Measurements from ENCODE around the gene LRRC4B. TPM values are rescaled to one million over a fixed set of nuclear protein-coding genes. Genes with fewer than 3 reads are reported as not detected.

The LRRC4B gene
- total RNA-seq, 1 donor from 2014 or later: 1.0 TPM

DNA sequence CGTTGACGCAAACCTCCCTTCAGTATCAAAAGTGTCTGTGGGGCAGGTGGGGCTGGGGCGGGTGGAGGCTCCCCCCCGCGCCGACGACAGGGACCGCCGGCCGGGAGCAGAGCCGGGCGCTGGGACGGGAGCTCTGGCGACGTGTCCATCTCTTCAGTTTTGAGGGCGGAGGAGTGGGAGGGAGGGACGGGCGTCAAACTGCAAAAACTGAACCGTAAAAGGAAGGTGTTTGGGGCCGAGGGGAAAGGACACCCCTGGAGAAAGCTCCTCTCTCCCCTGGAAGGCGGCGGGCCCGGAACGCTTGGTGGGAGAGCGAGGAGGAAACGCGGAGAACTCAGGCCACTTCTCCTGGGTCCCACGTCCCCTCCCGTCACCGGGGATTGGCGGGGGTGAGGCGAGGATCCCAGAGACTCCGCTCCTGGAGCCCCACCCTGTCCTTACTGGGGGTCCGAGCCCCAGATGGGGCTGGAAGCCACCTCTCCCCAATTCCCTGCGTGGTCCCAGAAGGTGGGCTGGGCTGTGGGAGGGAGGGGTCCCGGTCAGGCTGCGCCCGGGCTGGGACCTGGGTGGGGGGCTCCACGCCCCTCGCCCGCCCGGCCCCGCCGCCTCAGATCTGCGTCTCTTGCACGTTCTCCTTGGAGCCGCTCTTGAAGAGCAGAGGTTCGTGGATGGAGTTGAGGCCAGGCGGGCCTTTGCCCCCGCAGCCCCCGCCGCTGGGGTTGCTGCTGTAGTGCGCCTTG, 51.1 kb downstream of the LRRC4B start:
- no peak for DNase-seq (ENCODE audit: low spot score, unreplicated experiment)
- no peak overlapping the region for H3K4me3 Mint-ChIP-seq (ENCODE audit: low read depth)
- no peaks in the 10 kb centered on the region for H3K4me1 Mint-ChIP-seq (ENCODE audit: low read depth)
- no peaks in the 10 kb centered on the region for H3K27me3 Mint-ChIP-seq
- no peaks in the 10 kb centered on the region for H3K9me3 Mint-ChIP-seq (ENCODE audit: low read depth)
- TF ChIP-seq, protein P1, sequence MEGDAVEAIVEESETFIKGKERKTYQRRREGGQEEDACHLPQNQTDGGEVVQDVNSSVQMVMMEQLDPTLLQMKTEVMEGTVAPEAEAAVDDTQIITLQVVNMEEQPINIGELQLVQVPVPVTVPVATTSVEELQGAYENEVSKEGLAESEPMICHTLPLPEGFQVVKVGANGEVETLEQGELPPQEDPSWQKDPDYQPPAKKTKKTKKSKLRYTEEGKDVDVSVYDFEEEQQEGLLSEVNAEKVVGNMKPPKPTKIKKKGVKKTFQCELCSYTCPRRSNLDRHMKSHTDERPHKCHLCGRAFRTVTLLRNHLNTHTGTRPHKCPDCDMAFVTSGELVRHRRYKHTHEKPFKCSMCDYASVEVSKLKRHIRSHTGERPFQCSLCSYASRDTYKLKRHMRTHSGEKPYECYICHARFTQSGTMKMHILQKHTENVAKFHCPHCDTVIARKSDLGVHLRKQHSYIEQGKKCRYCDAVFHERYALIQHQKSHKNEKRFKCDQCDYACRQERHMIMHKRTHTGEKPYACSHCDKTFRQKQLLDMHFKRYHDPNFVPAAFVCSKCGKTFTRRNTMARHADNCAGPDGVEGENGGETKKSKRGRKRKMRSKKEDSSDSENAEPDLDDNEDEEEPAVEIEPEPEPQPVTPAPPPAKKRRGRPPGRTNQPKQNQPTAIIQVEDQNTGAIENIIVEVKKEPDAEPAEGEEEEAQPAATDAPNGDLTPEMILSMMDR (IDR thresholded peaks at IDR 0.05; ENCODE audit: unreplicated experiment): no peak
- no peaks in the 10 kb centered on the region for H3K36me3 Mint-ChIP-seq (ENCODE audit: insufficient read depth)
- H3K27ac Mint-ChIP-seq: no peak overlapping the region

DNA sequence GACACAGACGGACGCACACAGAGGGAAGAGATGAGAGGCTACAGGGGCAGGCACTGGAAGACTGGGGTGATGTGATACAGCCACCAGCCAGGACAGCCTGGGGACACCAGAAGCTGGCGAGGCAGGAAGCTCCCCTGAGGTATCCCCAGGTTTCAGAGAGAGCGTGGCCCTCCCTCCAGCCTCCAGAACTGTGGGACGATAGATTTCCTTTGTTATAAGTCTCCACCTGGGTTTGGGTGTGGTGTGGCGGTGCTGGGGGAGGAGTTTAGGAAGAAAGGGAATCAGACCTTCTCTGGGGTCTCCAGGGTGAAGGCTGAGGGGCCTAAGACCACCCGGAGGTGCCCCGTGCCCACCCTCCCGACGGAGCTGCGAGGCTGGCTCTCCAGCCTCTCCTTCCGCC, 51.8 kb downstream of the LRRC4B start:
- TF ChIP-seq, protein P1 (IDR thresholded peaks at IDR 0.05; ENCODE audit: unreplicated experiment): no peak
- Mint-ChIP-seq H3K27me3 (no peaks in the 10 kb centered on the region), H3K27ac (no peak overlapping the region), H3K4me3 (ENCODE audit: low read depth) (no peak overlapping the region), H3K36me3 (ENCODE audit: insufficient read depth) (no peaks in the 10 kb centered on the region), H3K4me1 (ENCODE audit: low read depth) (peaks cover 2% of the 10 kb centered on the region), H3K9me3 (ENCODE audit: low read depth) (no peaks in the 10 kb centered on the region)
- no peak for DNase-seq (ENCODE audit: low spot score, unreplicated experiment)

DNA sequence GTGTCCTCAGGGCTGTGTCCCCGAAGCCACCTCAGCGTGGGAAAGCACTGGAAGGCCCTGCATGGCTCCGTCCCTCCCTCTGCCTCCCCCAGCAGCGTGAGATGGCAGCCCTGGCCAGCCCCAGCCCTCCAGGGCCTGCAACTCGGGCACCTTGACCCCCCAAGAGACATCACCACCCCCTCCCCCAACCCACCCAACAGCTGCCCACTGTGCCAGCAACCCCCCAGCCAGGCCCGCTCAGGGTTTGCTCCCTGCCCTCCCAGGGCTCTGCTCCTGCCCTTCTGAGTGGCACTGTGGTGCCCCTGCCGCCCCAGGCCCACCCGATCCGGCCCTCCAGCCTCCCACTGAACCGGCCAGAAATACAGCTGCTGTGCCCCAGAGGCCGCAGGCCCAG, 53.1 kb downstream of the LRRC4B start:
- TF ChIP-seq, protein P1 (IDR thresholded peaks at IDR 0.05; ENCODE audit: unreplicated experiment): no peak
- no peaks in the 10 kb centered on the region for H3K9me3 Mint-ChIP-seq (ENCODE audit: low read depth)
- no peak overlapping the region for H3K27ac Mint-ChIP-seq
- H3K27me3 Mint-ChIP-seq: no peaks in the 10 kb centered on the region
- no peak overlapping the region for H3K4me3 Mint-ChIP-seq (ENCODE audit: low read depth)
- no peaks in the 10 kb centered on the region for H3K36me3 Mint-ChIP-seq (ENCODE audit: insufficient read depth)
- peaks cover 6% of the 10 kb centered on the region for H3K4me1 Mint-ChIP-seq (ENCODE audit: low read depth)
- DNase-seq (ENCODE audit: low spot score, unreplicated experiment): no peak

DNA sequence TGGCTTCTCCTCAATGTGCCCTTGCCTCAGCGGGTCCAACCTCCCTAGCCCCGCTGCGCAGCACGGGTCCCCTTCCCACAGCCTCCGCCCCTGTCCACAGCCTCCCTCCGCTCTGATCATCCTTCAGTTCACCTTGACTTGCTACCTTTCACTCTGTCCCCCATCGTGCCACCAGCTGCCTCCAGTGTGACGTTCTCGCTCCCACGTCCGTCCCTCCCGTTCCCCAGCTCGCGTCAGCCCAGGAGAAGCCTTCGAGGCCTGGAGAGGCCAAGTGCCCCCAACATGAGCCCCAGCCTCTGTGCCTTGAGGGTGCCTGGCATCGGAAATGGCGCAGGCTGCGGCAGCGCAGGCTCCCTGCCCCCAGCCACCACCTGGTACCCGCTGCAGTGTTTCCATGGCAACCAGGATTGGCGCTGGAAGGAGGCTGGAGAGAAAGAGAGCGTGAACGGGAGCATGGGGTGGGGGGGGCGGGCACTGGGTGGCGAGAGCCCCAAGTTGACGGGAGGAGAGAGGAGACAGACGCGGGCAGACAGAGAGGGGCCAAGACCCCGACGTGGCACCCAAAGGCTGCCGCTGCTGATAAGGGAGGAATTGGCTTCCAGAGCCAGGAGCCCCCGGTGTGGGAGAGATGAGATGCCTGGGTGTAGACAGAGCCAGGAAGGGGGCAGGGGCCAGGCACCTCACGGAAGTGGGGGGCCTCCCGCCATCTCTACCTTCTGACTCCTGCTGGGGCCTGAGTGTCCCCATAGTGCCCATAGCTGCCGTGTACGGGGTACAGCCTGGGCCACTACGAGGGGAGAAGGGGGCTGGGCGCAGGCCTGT, 53.7 kb downstream of the LRRC4B start:
- no peaks in the 10 kb centered on the region for H3K36me3 Mint-ChIP-seq (ENCODE audit: insufficient read depth)
- H3K27me3 Mint-ChIP-seq: no peaks in the 10 kb centered on the region
- H3K9me3 Mint-ChIP-seq (ENCODE audit: low read depth): no peaks in the 10 kb centered on the region
- TF ChIP-seq, protein P1 (IDR thresholded peaks at IDR 0.05; ENCODE audit: unreplicated experiment): no peak
- DNase-seq (ENCODE audit: low spot score, unreplicated experiment): no peak
- H3K4me1 Mint-ChIP-seq (ENCODE audit: low read depth): peaks cover 6% of the 10 kb centered on the region
- H3K27ac Mint-ChIP-seq: no peak overlapping the region
- no peak overlapping the region for H3K4me3 Mint-ChIP-seq (ENCODE audit: low read depth)

DNA sequence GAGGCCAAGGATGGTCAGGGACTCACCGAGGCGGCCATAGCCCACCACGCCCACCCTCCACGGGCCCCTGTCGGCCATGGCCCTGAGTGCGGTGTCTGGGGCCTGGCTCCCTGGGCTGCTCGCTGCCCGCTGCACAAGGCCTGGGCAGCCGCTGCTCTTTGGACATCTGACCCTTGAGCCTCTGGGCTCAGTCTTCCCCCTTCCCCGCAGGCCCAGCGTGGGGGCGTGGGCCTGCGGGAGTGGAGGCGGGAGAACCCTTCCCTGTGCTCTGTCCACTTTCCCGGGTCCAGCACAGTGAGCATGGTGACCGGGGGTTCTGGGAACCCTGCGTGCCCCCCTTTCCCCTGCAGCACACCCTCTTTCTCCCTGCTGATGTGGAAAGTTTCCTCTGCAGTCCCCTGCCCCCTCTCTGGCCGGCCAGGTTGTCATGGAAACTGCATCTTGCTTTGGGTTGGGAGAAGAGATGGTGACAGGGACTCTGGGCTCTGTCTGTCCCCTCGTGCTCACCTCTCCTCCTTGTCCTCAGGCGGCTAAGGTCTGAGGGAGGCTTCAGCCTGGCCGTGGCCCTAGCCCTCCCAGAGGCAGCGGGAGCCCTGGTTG, 54.4 kb downstream of the LRRC4B start, which contains the start of gene ASPDH:
Gene ASPDH (minus strand): TSS at position 168 of the 600 bp plus-strand sequence. CDS start 90 bp downstream, at position 78.
- Mint-ChIP-seq H3K27me3 (no peaks in the 10 kb centered on the region), H3K9me3 (ENCODE audit: low read depth) (no peaks in the 10 kb centered on the region), H3K36me3 (ENCODE audit: insufficient read depth) (no peaks in the 10 kb centered on the region), H3K4me1 (ENCODE audit: low read depth) (peaks cover 6% of the 10 kb centered on the region), H3K4me3 (ENCODE audit: low read depth) (peak within 1 kb of the TSS; percentile 38), H3K27ac (peak within 1 kb of the TSS; percentile 41)
- no peak for DNase-seq (ENCODE audit: low spot score, unreplicated experiment)
- TF ChIP-seq, protein P1 (IDR thresholded peaks at IDR 0.05; ENCODE audit: unreplicated experiment): no peak

All from progenitor cell of endocrine pancreas (in vitro differentiated cells).